GM12891 (cell line): ENCODE results near the gene WRAP73. TPM values are rescaled to one million over a fixed set of nuclear protein-coding genes. Genes with fewer than 3 reads are reported as not detected.

Source experiments
- DNase-seq: peaks from one replicate; pipeline ENCODE4 v3.0.0; 2011; ENCODE audit warnings: low spot score; ENCODE audit not compliant: insufficient read length
- FAIRE-seq: peaks from 2 replicates; lab custom pipeline; 2011; peaks lifted over from hg19 to GRCh38; lab: Jason Lieb, UNC
- PAX5 ChIP-seq: IDR thresholded peaks from 2 replicates; pipeline ENCODE4 v1.6.1; 2011; ENCODE audit warnings: low read length, moderate library complexity, mild to moderate bottlenecking; ENCODE audit not compliant: insufficient read depth, severe bottlenecking
- POLR2A ChIP-seq: IDR thresholded peaks from 2 replicates; pipeline ENCODE4 v1.6.1; 2011; ENCODE audit warnings: low read depth, low read length, control low read depth
- POLR2AphosphoS5 ChIP-seq: IDR thresholded peaks from 2 replicates; pipeline ENCODE4 v1.6.1; 2011; ENCODE audit warnings: low read depth, low read length, control low read depth
- POU2F2 ChIP-seq: IDR thresholded peaks from 2 replicates; pipeline ENCODE4 v1.6.1; 2011; ENCODE audit warnings: low read depth, mild to moderate bottlenecking, control low read depth, low read length, moderate library complexity
- SPI1 ChIP-seq: IDR thresholded peaks from 2 replicates; pipeline ENCODE4 v1.6.1; 2011; ENCODE audit warnings: low read depth, low read length, control low read depth
- TAF1 ChIP-seq: IDR thresholded peaks from 2 replicates; pipeline ENCODE4 v1.6.1; 2011; ENCODE audit warnings: low read depth, low read length, control low read depth
- polyA plus RNA-seq: library from polyadenylated mRNA; unstranded; fragments of >200 nt; gene quantifications from one replicate; pipeline ENCODE4 v1.2.1, GENCODE V29; 2012; ENCODE audit warnings: low read depth, missing spikeins, inconsistent platforms; ENCODE audit not compliant: missing spikeins

Gene WRAP73, protein sequence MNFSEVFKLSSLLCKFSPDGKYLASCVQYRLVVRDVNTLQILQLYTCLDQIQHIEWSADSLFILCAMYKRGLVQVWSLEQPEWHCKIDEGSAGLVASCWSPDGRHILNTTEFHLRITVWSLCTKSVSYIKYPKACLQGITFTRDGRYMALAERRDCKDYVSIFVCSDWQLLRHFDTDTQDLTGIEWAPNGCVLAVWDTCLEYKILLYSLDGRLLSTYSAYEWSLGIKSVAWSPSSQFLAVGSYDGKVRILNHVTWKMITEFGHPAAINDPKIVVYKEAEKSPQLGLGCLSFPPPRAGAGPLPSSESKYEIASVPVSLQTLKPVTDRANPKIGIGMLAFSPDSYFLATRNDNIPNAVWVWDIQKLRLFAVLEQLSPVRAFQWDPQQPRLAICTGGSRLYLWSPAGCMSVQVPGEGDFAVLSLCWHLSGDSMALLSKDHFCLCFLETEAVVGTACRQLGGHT
- 23.5 TPM for polyA plus RNA-seq

- peak; percentile 97 for DNase-seq
- FAIRE-seq: peak; percentile 96
- no peak; the same call in 1 of the 2 replicates for TF ChIP-seq POU2F2
- no peak for TF ChIP-seq PAX5
- peak; percentile 61 for TF ChIP-seq SPI1
- TF ChIP-seq TAF1: peak; percentile 41
- peak; percentile 62; the same call in 1 of the 2 replicates for TF ChIP-seq POLR2A
- TF ChIP-seq POLR2AphosphoS5: peak; percentile 42; the same call in 1 of the 2 replicates
These were observed at the start of gene WRAP73 for GRCh38 chr1:3649342-3650247. WRAP73 (minus strand) TSS chr1:3650103; CDS start chr1:3649999, 104 bp downstream.

DNA sequence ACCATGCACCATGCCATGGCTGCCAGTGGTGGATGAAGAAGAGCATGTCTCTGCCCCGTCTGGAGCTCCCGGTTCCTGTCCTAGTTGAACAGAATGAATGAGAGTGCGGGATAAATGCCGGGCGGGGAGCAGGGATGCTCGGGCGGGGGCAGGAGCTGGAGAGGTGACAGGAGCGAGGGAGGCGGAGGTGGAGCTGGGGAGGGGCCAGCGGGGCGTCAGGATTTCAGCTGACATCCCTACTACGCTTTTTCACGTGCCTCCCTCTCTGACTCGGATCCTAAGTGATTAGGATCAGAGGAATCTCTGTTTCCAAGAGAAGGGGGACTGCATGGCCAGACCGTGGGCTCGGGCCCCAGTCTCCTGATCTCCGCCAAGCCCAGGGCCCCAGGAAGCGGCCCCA, 49.7 kb upstream of the WRAP73 start:
- TF ChIP-seq POLR2AphosphoS5 (no peak), SPI1 (no peak), TAF1 (no peak), PAX5 (no peak), POLR2A (no peak), POU2F2 (no peak)
- DNase-seq (no peak), FAIRE-seq (no peak)

GRCh38 chr1:3698660-3699408, 48.9 kb upstream of the WRAP73 start:
- FAIRE-seq (no peak), DNase-seq (no peak)

DNA sequence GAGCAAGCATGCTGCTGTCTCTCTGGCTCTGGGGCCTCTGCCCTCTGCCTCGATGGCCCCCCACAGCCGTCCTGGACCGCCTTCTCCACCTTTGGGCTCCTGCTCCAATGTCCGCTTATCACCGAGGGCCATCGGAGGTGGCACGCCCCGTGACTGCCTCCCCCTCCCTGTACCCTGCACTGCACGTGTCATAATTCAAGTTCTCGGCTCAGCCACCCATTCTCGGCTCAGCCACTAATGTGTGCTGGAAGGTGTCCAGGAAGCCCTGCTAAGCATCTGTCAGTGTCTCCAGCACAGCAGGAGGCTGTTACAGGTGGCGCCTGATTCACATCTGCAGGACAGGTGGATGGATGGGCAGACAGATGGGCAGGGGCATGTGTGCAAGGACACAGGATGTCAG, 47.9 kb upstream of the WRAP73 start:
- TF ChIP-seq POU2F2 (no peak), POLR2AphosphoS5 (no peak)
- DNase-seq: no peak
- no peak for FAIRE-seq

More at GRCh38 chr1:3698660-3699408, 48.9 kb upstream of the WRAP73 start:
- no peak for TF ChIP-seq POLR2A
- no peak for TF ChIP-seq POU2F2
- TF ChIP-seq POLR2AphosphoS5: no peak

DNA sequence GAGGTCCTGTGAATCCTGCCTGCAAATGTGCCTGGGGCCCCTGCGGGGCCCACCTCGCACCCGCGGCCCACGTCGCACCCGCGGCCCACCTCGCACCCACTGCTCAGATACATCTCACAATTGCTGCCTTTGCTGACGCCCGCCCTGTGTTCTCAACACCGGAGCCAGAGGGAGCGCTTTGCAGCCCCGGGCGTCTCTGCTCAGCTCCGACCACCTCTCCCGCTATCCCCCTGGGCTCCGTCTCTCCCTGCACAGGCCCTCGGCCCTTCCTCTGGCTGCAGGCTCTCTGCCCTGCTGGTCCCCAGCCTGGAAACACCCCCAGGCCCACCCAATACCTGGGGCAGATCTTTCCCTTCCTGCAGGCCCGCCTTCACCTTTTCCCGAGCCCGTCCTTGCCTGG, 47.2 kb upstream of the WRAP73 start:
- TF ChIP-seq POLR2AphosphoS5 (no peak), SPI1 (no peak), PAX5 (no peak), POU2F2 (no peak), POLR2A (no peak), TAF1 (no peak)
- FAIRE-seq (no peak), DNase-seq (no peak)

DNA sequence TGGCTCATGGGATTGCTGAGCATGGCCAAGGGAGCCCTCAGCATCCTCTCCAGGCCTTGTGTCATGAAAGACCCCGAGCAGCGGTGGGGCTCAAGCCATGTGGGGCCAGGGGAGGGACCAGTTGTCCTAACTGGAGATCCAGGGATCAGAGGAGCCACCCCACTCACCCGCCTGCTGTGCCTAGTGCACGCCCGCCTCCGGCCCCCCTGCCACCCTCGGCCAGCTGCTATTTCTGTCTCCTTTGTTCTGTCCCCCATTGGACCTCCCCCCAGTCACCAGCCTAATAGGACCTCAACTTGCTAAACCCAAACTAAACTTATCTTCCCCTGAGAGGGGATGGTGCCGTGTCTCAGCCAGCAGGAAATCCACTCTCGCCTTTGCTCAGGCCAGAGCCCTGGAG, 46.8 kb upstream of the WRAP73 start:
- FAIRE-seq (no peak), DNase-seq (no peak)
- TF ChIP-seq SPI1: no peak
- no peak for TF ChIP-seq POU2F2
- TF ChIP-seq TAF1: no peak
- TF ChIP-seq POLR2AphosphoS5: no peak
- TF ChIP-seq POLR2A: no peak
- TF ChIP-seq PAX5: no peak

DNA sequence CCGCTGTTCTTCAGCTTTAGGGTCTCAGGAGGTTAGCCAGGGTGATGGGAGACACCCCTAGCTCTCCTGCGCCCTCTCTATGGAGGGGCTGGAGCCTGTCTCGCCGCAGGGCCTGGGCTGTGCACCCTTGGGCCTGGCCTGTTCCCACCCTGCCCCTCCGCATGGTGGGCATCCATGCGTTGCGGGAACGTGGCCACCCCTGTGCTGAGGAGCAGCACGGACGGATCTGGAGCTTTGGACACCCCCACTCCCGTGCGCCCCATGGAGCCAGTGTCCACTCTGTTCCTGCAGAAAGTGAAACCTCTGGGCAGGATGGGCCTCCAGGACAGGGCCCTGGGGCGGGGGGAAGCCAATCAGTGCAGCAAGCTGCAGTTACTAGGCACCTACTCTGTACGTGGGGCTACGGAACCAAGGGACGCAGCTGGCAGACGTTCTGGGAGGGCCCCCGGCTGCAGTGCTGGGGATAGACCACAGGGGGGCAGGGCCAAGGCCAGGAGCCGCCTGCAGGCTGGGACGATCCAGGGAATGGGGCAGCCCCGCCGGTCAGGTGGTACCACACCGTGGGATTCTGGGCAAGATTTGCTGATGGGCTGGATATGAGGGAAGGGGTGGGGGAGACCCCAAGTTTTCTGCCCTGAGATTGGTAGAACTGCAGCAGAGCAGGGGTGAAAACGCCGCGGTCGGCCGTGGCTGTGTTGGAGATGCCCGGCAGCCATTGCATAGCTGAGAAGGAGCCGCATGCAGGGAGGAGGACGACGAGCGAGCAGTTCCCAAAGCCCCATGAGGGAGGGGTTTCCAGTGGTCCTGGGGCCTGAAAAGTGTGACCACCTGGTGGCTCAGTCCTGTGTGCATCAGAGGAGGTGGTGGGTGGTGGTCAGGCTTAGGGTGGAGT, 45.7 kb upstream of the WRAP73 start:
- no peak for TF ChIP-seq SPI1
- no peak for TF ChIP-seq POLR2A
- no peak for TF ChIP-seq POU2F2
- TF ChIP-seq TAF1: no peak
- TF ChIP-seq PAX5: no peak
- TF ChIP-seq POLR2AphosphoS5: no peak
- peak; percentile 90 for DNase-seq
- peak; percentile 56 for FAIRE-seq

DNA sequence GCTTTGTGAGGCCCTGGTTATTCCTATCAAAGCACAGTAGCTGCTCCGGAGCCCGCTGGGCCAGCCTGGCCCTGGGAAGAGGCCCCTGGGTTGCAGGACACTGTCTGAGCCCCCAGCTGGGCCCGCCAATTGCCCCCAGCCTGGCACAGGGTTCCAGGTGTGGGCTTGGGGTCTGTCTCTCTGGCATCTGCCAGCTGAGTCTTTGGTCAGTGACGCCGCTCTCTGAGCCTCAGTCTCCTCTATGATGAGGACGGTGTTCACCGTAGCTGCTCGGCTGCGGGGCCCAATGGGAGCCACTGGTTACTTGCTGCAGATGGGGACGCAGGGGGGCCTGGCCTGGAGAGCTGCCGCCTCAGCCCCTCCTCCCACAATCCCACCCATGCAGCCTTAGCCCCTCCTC, 43.4 kb upstream of the WRAP73 start:
- DNase-seq (no peak), FAIRE-seq (no peak)
- TF ChIP-seq TAF1 (no peak), POLR2AphosphoS5 (no peak), PAX5 (no peak), POU2F2 (no peak), POLR2A (no peak), SPI1 (no peak)
